ENCODE results near the gene ZNF385C.

The ZNF385C gene

GRCh38 chr17:42026857-42027589 is 71.2 kb downstream of the ZNF385C start:
- TF ChIP-seq CTCF (IDR thresholded peaks at IDR 0.05; ENCODE audit: borderline replicate concordance, extremely low read depth, low read length, poor library complexity, severe bottlenecking) (no peak), EZH2 (IDR thresholded peaks at IDR 0.05; ENCODE audit: borderline replicate concordance, low read depth, low read length, severe bottlenecking) (no peak)
- Histone ChIP-seq H3K9me3 (ENCODE audit: insufficient read depth, low read length, severe bottlenecking) (no peaks in the 10 kb centered on the region), H3K4me2 (ENCODE audit: insufficient read depth, low read length) (no peak overlapping the region), H4K20me1 (ENCODE audit: insufficient read depth, low read length) (no peaks in the 10 kb centered on the region), H3K4me3 (ENCODE audit: low read depth in 1 of 2, low read length in 2 of 2) (no peak overlapping the region), H3K27ac (ENCODE audit: low read length) (no peak overlapping the region), H3K36me3 (ENCODE audit: insufficient read depth, low read length) (peaks cover 28% of the 10 kb centered on the region), H3K79me2 (ENCODE audit: insufficient read depth, low read length) (0 out of 2 replicates have a peak, but pooled peaks cover 2% of the 10 kb centered on the region), H3K9ac (ENCODE audit: low read depth, low read length) (no peak overlapping the region), H3K27me3 (ENCODE audit: insufficient read depth, low read length, poor library complexity) (no peaks in the 10 kb centered on the region), H2AFZ (ENCODE audit: low read depth, low read length) (no peak overlapping the region), H3K4me1 (ENCODE audit: insufficient read depth, low read length) (0 out of 2 replicates have a peak, but pooled peaks cover 4% of the 10 kb centered on the region)
- ATAC-seq (ENCODE audit: insufficient read depth, low read depth) (no peak), DNase-seq (no peak)

GRCh38 chr17:42025936-42026335 is 72.3 kb downstream of the ZNF385C start:
- Histone ChIP-seq H3K9me3 (ENCODE audit: insufficient read depth, low read length, severe bottlenecking) (no peaks in the 10 kb centered on the region), H4K20me1 (ENCODE audit: insufficient read depth, low read length) (no peaks in the 10 kb centered on the region), H3K4me2 (ENCODE audit: insufficient read depth, low read length) (no peak overlapping the region), H3K79me2 (ENCODE audit: insufficient read depth, low read length) (peaks cover 9% of the 10 kb centered on the region), H3K27me3 (ENCODE audit: insufficient read depth, low read length, poor library complexity) (no peaks in the 10 kb centered on the region), H3K9ac (ENCODE audit: low read depth, low read length) (no peak overlapping the region), H3K27ac (ENCODE audit: low read length) (no peak overlapping the region), H3K4me1 (ENCODE audit: insufficient read depth, low read length) (peaks cover 12% of the 10 kb centered on the region), H2AFZ (ENCODE audit: low read depth, low read length) (no peak overlapping the region), H3K36me3 (ENCODE audit: insufficient read depth, low read length) (peaks cover 28% of the 10 kb centered on the region), H3K4me3 (ENCODE audit: low read depth in 1 of 2, low read length in 2 of 2) (no peak overlapping the region)
- DNase-seq = no peak
- no peak for ATAC-seq (ENCODE audit: insufficient read depth, low read depth)
- TF ChIP-seq EZH2 (IDR thresholded peaks at IDR 0.05; ENCODE audit: borderline replicate concordance, low read depth, low read length, severe bottlenecking) (no peak), CTCF (IDR thresholded peaks at IDR 0.05; ENCODE audit: borderline replicate concordance, extremely low read depth, low read length, poor library complexity, severe bottlenecking) (no peak)

- Histone ChIP-seq H3K27me3 (ENCODE audit: insufficient read depth, low read length, poor library complexity) (no peaks in the 10 kb centered on the region), H3K4me2 (ENCODE audit: insufficient read depth, low read length) (no peak overlapping the region), H3K9ac (ENCODE audit: low read depth, low read length) (no peak overlapping the region), H3K4me3 (ENCODE audit: low read depth in 1 of 2, low read length in 2 of 2) (no peak overlapping the region), H3K36me3 (ENCODE audit: insufficient read depth, low read length) (peaks cover 28% of the 10 kb centered on the region), H3K9me3 (ENCODE audit: insufficient read depth, low read length, severe bottlenecking) (no peaks in the 10 kb centered on the region), H2AFZ (ENCODE audit: low read depth, low read length) (no peak overlapping the region), H3K27ac (ENCODE audit: low read length) (no peak overlapping the region), H3K4me1 (ENCODE audit: insufficient read depth, low read length) (peaks cover 17% of the 10 kb centered on the region), H4K20me1 (ENCODE audit: insufficient read depth, low read length) (no peaks in the 10 kb centered on the region), H3K79me2 (ENCODE audit: insufficient read depth, low read length) (peaks cover 16% of the 10 kb centered on the region)
- no peak; the same call in 2 of the 3 replicates for ATAC-seq (ENCODE audit: insufficient read depth, low read depth)
- TF ChIP-seq EZH2 (IDR thresholded peaks at IDR 0.05; ENCODE audit: borderline replicate concordance, low read depth, low read length, severe bottlenecking) = no peak
- no peak for TF ChIP-seq CTCF (IDR thresholded peaks at IDR 0.05; ENCODE audit: borderline replicate concordance, extremely low read depth, low read length, poor library complexity, severe bottlenecking)
- no peak for DNase-seq
Measured at GRCh38 chr17:42025191-42025579, 73.1 kb downstream of the ZNF385C start.
